Esophagus muscularis mucosa (tissue), 4 donors: ENCODE data around the gene CAMKMT. TPM values are rescaled to one million over a fixed set of nuclear protein-coding genes. Genes with fewer than 3 reads are reported as not detected.

Experiments
- DNase-seq: peaks from one replicate; pipeline ENCODE4 v3.0.0-alpha.2; 2017; ENCODE audit errors: extremely low spot score
- H3K27ac ChIP-seq, 4 donors: fragments of 200-600 bp; sonication (generic); replicated peaks in 1 of 4; 1 replicate in 3 of 4; 2 replicates in 1 of 4; pipeline ENCODE4 v1.5.1; 2016 to 2019; ENCODE audit warnings: mild to moderate bottlenecking in 1 of 4
- H3K27me3 ChIP-seq, 4 donors: fragments of 200-600 bp; sonication (generic); one replicate each; pipeline versions ENCODE4 v1.5.1 to v1.6.0; 2016 to 2019
- H3K36me3 ChIP-seq, 4 donors: fragments of 200-600 bp; sonication (generic); one replicate each; pipeline ENCODE4 v1.5.1; 2016 to 2019
- H3K4me1 ChIP-seq, 4 donors: fragments of 200-600 bp; sonication (generic); one replicate each; pipeline ENCODE4 v1.5.1; 2016 to 2019
- H3K4me3 ChIP-seq, 4 donors: fragments of 200-600 bp; sonication (generic); 1 replicate in 2 of 4; 2 replicates in 2 of 4; pipeline ENCODE4 v1.5.1; 2016 to 2019; ENCODE audit warnings: mild to moderate bottlenecking in 4 of 4, moderate library complexity in 1 of 4
- H3K9me3 ChIP-seq, 4 donors: fragments of 200-600 bp; sonication (generic); 1 replicate in 3 of 4; 2 replicates in 1 of 4; pipeline ENCODE4 v1.5.1; 2016 to 2019
- EP300 ChIP-seq: sonication (generic); formaldehyde crosslinking; IDR thresholded peaks from one replicate; pipeline ENCODE4 v1.6.1; 2017; ENCODE audit warnings: antibody characterized with exemption
- POLR2A ChIP-seq: fragments of 450-650 bp; IDR thresholded peaks from one replicate; pipeline ENCODE4 v1.6.1; 2017; ENCODE audit warnings: antibody characterized with exemption, moderate library complexity, mild to moderate bottlenecking, low read depth
- POLR2AphosphoS5 ChIP-seq, 2 donors: sonication (generic); formaldehyde crosslinking; IDR thresholded peaks; one replicate each; pipeline ENCODE4 v1.6.1; 2017; ENCODE audit warnings: antibody characterized with exemption in 2 of 2
- WGBS: methylation state at CpG from one replicate; pipeline ENCODE4 v1.1.5; 2018; 5-methylcytosine and 5-hydroxymethylcytosine counted together
- intact Hi-C: fragments of 100-400 bp; cut with DNase I; formaldehyde crosslinking; loops from one replicate; pipeline ENCODE4 v1.15.1; 2023
- total RNA-seq, 4 donors: library from RNA; depleted of rRNA; stranded (reverse); fragments of >200 nt; gene quantifications; one replicate each; pipeline versions ENCODE4 v1.1.0 to v1.2.1, GENCODE V29; 2016
- TF ChIP-seq, protein P1 (sequence below), 3 experiments: fragments of 200-600 bp in 2 of 3; fragments of 450-650 bp in 1 of 3; sonication (generic) in 2 of 3; IDR thresholded peaks; one replicate each; pipeline ENCODE4 v1.5.1; 2017 to 2019; ENCODE audit warnings: antibody characterized with exemption in 3 of 3, mild to moderate bottlenecking in 2 of 3, moderate library complexity in 1 of 3

CAMKMT gene
- total RNA-seq, 4 donors from 2014 or later = 5.8 to 8.3 (median 6.9) TPM

DNA sequence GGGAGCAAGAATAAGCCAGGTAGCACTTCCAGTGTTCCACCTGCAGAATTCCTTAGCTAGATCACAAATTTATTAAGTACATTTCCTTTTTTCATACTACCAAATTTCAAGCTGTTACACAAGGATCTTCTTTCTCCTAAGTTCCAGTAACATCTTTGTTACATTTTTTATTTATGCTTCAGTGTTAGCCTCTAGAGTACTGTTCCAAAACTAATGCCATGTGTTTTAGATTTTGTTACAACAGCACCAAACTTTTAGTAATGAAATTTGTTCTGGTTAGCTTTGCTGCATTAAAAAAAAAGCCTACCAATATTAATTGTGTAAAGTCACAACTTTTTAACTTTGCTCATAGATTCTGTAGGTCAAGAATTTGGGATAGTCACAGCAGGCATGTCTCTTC is 161.1 kb downstream of the CAMKMT start:
- intact Hi-C loops = no loop called here
- Histone ChIP-seq H3K9me3 (peaks cover 0 to 20% (median 16%) of the 10 kb centered on the region in 4 donors), H3K27ac (no peak overlapping the region), H3K4me3 (no peak overlapping the region), H3K4me1 (no peaks in the 10 kb centered on the region), H3K27me3 (no peaks in the 10 kb centered on the region), H3K36me3 (no peaks in the 10 kb centered on the region)
- TF ChIP-seq POLR2A = no peak
- TF ChIP-seq, protein P1, sequence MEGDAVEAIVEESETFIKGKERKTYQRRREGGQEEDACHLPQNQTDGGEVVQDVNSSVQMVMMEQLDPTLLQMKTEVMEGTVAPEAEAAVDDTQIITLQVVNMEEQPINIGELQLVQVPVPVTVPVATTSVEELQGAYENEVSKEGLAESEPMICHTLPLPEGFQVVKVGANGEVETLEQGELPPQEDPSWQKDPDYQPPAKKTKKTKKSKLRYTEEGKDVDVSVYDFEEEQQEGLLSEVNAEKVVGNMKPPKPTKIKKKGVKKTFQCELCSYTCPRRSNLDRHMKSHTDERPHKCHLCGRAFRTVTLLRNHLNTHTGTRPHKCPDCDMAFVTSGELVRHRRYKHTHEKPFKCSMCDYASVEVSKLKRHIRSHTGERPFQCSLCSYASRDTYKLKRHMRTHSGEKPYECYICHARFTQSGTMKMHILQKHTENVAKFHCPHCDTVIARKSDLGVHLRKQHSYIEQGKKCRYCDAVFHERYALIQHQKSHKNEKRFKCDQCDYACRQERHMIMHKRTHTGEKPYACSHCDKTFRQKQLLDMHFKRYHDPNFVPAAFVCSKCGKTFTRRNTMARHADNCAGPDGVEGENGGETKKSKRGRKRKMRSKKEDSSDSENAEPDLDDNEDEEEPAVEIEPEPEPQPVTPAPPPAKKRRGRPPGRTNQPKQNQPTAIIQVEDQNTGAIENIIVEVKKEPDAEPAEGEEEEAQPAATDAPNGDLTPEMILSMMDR (IDR thresholded peaks at IDR 0.05) = no peak
- no peak for TF ChIP-seq EP300
- TF ChIP-seq POLR2AphosphoS5 (IDR thresholded peaks at IDR 0.05) = no peak
- DNase-seq = no peak

GRCh38 chr2:44524347-44524926 is 162.7 kb downstream of the CAMKMT start:
- no peak for DNase-seq
- Histone ChIP-seq H3K27me3 (no peaks in the 10 kb centered on the region), H3K27ac (no peak overlapping the region), H3K9me3 (peaks cover 0 to 20% (median 16%) of the 10 kb centered on the region in 4 donors), H3K4me1 (no peaks in the 10 kb centered on the region), H3K36me3 (no peaks in the 10 kb centered on the region), H3K4me3 (no peak overlapping the region)
- TF ChIP-seq, protein P1 (IDR thresholded peaks at IDR 0.05) = no peak
- TF ChIP-seq POLR2AphosphoS5 (IDR thresholded peaks at IDR 0.05) = no peak
- TF ChIP-seq POLR2A = no peak
- TF ChIP-seq EP300 = no peak
- WGBS = 89% methylated on average over 1 of the region's 1 CpG
- intact Hi-C loops = no loop called here

DNA sequence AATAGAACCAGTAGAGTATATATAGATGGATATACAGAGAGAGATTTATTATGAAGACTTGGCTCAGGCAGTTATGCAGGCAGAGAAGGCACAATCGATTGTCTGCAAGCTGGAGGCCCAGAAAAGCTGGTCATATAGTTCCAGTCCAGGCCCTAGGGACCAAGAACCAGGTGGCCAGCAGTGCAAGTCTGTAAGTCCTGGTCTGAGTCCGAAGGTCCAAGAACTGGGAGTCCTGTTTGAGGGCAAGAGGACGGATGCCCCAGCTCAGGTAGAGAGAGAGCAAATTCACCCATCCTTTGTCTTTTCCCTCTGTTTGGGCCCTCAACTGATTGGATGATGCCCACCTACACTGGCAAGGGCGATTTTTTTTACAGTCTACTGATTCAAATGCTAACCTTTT is 164.6 kb downstream of the CAMKMT start:
- Histone ChIP-seq H3K27me3 (no peaks in the 10 kb centered on the region), H3K4me3 (no peak overlapping the region), H3K4me1 (no peaks in the 10 kb centered on the region), H3K36me3 (no peaks in the 10 kb centered on the region), H3K27ac (no peak overlapping the region), H3K9me3 (peaks cover 0 to 16% (median 10%) of the 10 kb centered on the region in 4 donors)
- WGBS = 90% methylated on average over 4 of the region's 4 CpGs
- intact Hi-C loops = no loop called here
- no peak for DNase-seq
- TF ChIP-seq POLR2A = no peak
- TF ChIP-seq POLR2AphosphoS5 (IDR thresholded peaks at IDR 0.05) = no peak
- TF ChIP-seq, protein P1 (IDR thresholded peaks at IDR 0.05) = no peak
- TF ChIP-seq EP300 = no peak

DNA sequence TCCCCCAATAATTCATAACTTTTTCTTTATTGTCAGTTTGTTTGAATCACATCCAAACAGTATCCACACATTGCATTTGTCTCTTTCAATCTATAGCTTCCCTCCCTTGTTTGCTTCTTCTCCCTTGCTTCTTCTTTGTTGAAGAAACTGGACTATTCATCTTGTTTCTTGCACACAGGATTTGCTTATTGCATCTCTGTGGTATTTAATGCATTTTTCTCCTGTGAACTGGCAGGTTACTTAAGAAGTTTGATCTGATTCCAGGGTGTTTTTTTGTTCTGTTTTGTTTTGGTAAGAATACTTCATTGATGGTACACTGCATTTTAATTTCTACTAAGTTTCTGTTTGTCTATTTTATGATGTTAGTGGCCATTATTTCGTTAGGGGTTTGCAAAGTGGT is 166.8 kb downstream of the CAMKMT start:
- Histone ChIP-seq H3K4me1 (no peaks in the 10 kb centered on the region), H3K36me3 (peaks cover 0 to 3% (median 0%) of the 10 kb centered on the region in 4 donors), H3K9me3 (no peaks in the 10 kb centered on the region), H3K4me3 (no peak overlapping the region), H3K27ac (no peak overlapping the region), H3K27me3 (no peaks in the 10 kb centered on the region)
- 94% methylated on average over 1 of the region's 1 CpG for WGBS
- intact Hi-C loops = no loop called here
- no peak for DNase-seq
- TF ChIP-seq, protein P1 (IDR thresholded peaks at IDR 0.05) = no peak
- TF ChIP-seq EP300 (no peak), POLR2A (no peak), POLR2AphosphoS5 (IDR thresholded peaks at IDR 0.05) (no peak)

DNA sequence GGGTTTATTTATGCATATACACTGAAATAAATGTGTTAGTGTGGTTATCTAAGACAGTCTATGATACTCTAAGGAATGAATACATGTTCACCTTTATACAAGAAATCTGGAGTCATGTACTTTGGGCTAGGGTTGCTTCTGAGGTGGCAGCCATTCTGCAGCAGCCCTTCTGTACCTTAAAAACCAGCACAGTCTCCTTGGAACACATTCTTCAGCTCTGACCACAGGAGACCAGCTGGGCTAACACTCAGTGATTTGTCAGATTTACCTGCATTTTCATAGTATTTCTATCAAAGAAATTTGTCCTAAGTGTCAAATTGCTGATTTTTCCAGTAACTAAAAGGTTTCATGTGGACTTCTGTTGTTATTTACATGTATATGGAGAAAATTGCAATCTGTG is 167.7 kb downstream of the CAMKMT start:
- no peaks in the 10 kb centered on the region for H3K27me3 ChIP-seq
- H3K4me1 ChIP-seq = no peaks in the 10 kb centered on the region
- no peaks in the 10 kb centered on the region for H3K9me3 ChIP-seq
- no peak for TF ChIP-seq POLR2AphosphoS5 (IDR thresholded peaks at IDR 0.05)
- TF ChIP-seq, protein P1 (IDR thresholded peaks at IDR 0.05) = no peak
- no peak for TF ChIP-seq POLR2A
- TF ChIP-seq EP300 = no peak
- DNase-seq = no peak
- no peak overlapping the region for H3K4me3 ChIP-seq
- peaks cover 0 to 3% (median 0%) of the 10 kb centered on the region in 4 donors for H3K36me3 ChIP-seq
- H3K27ac ChIP-seq = no peak overlapping the region
- intact Hi-C loops = no loop called here
